ENCODE measurements around the gene UBL7.

The UBL7 gene

DNA sequence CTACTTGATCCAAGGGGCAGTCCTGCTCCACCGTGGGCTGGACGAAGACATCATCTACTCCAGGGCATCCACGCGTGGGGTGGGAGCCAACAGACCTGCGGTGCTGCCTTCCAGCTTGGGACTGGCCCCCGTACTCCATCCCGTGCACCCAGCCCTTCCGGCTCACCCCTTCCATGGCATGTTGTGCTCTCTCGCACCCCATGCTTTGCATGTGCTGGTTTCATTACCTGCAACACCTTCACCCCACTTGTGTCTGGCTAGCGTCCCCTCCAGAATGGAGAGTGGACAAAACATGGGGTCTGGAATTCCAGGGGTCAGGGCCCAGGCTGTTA is 57.4 kb downstream of the UBL7 start:
- DNase-seq = no peak

DNA sequence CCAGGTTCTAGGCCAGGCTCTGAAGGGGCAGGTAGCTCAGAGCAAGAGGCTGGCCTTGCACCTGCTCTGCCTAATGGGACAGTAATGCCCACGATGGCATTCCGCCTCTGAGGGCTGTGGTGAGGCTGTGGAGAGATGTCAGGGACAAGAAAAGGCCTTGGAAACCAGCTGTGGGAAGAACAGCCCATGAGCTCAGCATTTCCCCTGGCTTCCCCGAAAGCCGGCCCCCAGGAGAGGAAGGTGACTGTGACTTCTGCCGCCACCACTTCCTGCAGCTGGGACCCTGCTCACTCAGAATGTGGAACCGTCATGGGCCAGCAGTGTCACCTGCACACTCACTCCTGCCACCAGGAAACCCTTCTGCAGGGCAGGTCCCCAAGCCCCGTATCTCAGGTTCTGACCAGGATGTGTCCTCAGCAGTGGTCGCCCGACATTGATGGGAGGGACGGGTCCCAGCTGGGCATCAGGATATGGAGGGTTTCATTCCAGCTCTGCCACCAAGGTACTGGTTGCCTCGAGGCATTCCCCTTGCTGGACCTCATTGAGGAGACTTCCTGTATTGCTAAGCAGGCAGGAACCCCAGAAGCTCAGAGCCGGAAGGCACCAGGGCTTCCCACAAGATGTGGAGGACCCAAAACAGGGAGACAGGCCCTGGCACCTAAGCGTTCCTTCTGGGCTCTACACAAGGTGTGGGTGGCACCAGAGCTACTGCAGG is 57.9 kb downstream of the UBL7 start:
- DNase-seq = peak; percentile 56

DNA sequence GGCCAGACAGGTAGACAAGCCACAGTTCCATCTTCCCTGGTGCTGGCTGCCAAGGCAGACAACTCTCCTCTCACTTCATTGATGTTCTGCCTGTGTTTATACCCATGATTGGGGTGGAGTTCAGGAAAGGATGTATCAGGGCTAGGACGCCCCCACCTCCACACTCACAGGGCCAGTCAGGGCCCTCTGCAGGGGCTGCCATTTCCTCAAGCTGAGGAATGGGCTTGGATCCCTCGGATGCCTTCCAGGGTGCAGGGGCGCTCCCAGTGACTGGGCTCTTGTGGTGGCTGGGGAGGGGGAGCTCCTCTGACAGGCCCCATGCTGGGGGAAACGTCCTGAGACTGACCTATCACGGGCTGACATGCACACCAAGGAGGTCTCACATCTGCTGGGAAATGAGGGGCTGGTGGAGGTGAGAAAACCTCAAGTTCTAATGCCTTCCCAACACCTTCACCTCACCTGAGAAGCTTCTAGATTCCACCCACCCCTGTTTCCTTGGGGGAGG is 58.6 kb downstream of the UBL7 start:
- DNase-seq = peak; percentile 27

DNA sequence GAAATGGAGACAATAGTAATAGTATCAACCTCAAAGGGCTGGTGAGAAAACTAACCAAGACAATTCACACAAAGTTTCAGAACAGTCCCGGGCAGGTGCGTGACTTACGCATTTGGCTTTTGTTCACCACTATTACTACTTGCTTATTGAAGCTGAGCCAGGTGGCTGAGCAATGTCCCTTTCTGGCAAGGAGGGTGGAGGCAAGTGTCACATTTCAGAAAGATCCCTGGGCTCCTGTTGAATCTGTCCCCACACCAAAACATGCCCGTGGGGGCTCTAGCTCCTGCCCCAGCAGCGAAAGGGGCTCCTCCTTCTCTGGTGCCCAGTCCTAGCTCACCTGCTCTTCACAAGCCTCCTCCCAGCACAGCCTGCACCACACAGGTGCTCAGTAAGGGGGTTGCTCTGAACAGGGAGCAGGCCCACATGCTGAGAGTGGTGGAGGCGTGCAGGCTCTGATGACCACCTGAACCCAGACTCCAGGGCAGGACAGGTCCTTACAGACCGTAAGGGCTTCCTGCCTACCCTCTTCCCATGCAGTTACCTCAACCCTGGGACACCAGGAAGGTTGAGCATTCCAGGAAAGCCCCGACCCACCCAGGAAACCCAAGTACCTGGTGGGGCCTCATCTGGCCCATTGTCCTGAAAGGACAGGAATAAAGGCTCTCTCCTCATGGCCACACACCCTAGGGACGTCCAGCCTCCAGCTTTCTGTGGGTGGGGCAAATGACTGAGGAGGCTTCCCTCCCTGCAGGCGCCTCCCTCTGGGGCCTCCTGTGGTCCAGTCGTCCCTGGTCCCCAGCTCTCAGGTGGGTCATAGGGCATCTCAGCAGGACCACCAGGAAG is 59.8 kb downstream of the UBL7 start:
- no peak for DNase-seq

DNA sequence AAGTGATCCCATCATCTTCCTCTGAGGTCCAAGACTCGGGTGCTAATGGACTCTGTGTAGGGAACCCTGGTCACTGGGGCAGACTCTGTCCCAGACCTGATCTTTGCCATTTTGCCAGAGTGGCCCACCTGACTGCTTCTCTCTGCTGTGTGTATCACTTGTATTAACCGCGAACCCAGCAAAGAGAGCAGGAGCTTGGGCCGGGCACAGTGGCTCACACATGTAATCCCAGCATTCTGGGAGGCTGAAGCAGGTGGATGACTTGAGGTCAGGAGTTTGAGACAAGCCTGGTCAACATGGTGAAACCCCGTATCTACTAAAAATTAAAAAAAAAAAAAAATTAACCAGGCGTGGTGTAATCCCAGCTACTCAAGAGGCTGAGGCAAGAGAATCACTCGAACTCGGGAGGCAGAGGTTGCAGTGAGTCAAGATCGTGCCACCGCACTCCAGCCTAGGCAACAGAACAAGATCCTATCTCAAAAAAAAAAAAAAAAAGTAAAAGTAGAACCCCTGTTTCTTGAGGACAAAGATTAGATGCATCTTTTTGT is 60.6 kb downstream of the UBL7 start:
- DNase-seq = no peak

DNA sequence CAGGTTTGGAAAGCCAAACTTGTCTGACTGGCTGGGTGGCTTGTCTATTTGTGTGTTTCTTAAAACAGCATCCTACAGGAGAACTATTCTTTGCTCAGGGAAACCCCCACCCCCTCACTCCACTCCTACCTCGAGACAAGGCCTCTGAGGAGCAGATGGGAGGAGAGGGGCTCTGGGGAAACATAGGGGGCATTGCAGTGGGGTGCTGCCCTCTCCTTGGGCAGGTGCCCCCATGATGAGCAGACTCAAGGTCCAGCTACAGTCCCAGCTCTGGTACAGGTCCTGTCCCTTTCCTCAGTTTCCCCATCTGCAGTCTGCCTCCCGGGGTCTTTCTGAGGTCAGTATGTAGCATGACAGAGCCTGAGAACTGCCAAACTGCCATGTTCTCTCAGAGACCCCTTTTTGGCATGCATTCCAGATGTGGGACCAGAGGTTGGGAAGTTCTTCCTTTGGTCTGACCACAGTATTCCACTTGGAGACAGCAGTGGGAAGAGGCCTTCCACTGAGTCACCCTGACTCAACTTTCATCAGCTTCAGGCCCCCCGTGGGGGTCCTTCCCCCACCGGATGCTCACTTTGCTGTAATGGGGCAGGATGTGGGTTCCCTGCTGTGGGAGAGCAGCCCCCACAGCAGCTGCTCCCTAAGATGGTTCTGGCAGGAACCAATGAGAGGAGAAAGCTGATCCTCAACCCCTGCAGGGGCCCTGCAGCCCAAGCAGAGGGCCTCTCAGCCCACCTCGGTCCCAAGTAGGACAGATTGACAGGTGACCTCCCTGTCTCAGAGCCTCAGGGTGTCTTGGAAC is 61.2 kb downstream of the UBL7 start:
- peak; percentile 35 for DNase-seq

DNA sequence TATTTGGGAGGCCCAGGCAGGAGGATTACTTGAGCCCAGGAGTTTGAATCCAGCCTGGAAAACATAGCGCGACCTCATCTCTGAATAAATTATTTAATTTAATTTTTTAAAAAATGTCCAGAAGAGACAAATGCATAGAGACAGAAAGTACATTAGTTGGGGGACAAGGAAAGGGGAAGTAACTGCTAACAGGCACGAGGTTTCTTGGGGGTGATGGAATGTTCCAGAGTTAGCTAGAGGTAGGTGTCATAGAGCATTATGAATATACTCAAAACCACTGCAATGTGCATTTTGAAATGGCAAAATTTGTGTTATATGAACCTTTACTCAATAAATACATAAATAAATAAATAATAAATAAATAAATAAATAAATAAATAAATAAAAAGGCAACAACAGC is 61.9 kb downstream of the UBL7 start:
- no peak for DNase-seq

DNA sequence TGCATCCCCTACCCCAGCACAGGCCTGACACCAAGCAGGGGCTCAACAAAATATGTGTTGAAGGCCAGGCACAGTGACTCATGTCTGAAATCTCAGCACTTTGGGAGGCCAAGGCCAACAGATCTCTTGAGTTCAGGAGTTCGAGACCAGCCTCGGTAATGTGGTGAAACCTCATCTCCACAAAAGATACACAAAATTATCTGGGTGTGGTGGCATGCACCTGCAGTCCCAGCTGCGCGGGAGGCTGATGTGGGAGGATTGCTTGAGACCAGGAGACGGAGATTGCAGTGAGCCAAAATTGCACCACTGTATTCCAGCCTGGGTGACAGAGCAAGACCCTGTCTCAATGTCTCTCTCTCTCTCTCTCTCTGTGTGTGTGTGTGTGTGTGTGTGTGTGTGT is 62.8 kb downstream of the UBL7 start:
- DNase-seq = no peak

DNA sequence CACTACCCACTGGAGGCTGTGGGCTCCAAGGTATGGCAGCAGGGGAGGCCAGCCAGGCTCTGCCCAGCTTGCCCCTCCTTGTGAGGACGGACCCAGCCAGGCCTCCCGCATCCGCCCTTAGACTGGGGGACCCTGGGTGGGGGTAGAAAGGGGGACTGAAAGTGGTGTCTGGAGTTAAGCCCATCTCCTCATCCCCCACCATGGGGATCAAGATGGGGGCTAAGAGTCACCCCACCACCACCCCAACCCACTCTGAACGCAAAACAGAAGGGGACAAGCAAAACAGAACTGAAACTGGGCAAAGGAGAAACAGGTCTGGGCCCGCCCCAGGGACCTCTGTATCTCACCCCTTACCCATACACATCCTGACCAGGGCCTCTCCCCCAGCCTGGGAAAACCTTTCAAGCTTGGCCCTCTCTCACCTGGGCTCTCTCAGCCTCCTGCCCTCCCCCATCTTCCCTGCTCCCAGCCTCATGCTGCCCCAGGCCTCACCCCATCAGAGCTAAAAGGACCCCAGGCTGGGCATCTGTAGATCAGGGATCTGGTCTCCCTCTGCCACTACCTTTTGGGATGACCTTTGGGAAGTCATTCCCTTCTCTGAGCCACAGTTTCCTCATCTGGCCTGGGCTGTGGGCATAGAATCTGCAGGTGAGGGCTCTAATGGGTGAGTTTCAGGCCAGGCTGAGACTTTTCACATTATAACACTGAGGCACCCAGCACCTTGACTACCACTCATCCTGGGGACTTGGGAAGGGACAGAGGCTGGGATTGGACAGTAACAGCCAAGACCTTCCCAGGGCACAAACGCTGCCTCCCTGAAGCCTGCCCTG is 63.5 kb downstream of the UBL7 start:
- no peak for DNase-seq

DNA sequence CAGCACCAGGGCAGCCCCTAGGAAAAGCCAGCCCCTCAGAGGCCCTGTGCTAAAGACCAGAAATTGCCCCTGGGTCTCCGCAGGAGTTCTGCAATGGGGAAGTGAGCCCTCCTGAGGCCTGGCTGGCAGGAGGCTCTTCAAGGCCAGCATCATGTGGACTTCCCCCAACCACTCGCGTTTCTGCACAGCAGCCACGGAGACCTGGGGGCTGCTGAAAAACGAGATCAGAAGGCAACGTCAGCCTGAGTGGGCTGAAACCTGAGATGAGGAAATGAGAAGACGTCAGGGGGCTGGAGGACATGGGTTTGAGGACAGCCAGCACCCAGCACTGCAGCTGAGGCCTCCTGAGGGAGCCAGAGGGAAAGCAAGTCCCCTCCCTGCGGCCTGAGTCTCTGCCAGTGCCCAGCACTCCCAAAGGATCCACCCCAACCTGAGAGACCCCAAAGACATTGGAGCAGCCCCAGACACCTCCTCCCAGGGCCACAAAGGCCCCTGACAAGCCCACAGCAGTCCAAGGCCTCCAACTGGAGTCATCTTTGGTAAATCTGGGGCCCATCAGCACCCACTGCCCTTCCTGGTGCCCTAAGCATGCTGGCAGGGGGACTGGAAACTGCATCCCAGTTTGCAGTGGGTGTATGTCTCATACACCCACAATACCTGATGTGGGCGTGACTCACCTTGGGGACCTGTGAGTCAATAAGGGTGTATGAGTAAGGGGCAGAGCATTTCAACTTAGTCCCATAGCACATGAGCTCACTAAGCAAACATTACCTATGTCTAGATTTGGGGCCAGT is 64.3 kb downstream of the UBL7 start:
- peak; percentile 21 for DNase-seq

DNA sequence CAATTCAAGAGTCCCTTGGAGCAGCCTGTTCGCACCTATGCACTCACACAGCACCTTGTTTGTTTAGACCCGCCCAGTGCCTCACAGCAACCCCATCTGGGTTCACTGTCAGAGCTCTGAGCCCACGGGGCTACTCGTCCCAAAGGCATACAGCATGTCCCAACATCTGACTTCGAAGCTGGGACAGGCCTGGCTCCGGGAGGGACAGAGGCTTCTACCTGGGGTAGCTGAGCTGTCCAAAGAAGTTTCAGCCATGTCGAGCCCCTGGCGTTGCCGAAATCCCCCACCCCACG is 64.9 kb downstream of the UBL7 start:
- no peak for DNase-seq

All from CD4-positive, alpha-beta T cell treated with Interleukin-10 for 1 hour (primary cell).